NCI-H2107 (cell line): ENCODE data around the gene TCF12.
"Not testable (repeated sequence)": the region's sequence is repeated elsewhere in the genome, so short reads cannot be mapped to it uniquely, and the experiment has no call there.

Experiments
- DNase-seq: peaks from one replicate; lab custom pipeline; 2025; lab: John Stamatoyannopoulos, UW

TCF12 gene

GRCh38 chr15:56978898-56979662 is 60.6 kb downstream of the TCF12 start:
- DNase-seq, result no peak

DNA sequence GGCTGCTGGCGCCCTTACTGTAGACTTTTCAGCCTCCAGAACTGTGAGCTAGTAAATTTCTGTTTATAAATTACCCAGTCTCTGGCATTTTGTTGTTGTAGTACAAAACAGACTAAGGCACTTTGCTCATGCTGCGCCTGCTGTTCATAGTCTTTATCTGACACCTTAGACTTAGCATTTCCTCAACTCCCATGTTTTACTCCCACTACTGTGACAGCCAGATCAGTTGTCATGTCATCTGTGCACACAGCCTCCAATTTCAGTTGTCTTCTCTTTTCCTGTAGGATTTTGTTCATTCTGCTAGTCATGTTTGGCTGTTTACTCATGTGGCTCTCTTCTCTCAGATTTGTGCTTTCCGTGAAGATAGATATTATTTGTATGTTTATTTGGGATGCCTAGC is 62.0 kb downstream of the TCF12 start:
- DNase-seq, result no peak

- no peak for DNase-seq
Observed at GRCh38 chr15:56981160-56981559, 62.7 kb downstream of the TCF12 start.

DNA sequence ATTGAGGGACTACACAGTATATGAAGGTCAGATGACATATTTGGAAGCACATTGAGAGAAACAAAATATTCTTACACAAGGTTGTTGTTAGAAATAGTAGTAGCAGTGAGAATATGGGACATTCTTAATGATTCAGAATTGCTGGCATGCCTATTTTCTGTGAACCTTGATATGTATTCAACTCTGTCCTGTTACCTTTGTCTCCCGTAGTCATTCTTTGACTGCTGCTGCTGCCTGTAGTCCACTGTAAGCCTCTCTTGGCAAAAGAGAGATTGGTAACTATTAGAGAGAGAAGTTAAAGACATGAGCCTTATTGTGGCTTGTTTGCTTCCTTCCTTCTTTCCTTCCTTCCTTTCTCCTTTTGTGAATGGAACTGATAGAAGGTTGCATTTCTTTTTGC is 64.5 kb downstream of the TCF12 start:
- no peak for DNase-seq

DNA sequence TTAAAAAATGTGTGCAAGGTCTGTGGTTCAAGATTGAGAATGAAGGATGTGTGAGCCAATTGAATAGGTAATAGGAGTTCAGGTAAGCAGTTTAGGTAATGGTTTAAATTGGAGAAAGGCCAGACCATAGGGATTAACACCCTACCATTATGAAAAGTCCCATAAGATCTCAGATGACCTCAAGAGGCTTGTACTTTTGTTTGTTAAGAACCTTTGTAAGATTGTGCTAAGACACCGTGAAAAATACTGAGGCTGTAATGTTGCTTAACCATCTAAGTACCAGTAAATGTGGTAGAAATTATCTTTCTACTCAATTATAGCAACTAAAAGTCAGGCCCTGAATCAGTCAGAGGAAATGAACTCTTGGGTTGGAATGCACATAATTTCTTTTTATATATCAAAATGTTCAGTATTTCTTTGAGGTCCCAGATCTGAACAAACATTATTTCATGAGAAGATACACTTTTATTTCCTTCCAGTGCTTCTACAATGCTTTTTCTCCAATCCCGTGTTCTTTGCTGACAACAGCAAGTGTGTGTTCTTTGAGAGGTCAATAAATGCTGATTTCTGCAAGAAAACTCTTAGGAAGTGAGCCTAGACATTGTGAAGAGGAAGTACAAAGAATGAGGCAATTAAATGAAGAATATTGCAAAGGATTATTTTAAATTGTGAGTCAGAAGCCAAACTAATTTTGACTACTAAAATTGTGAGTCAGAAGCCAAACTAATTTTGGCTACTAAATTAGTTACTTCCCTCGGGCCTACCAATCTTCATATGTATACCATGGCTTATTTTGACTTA is 66.4 kb downstream of the TCF12 start:
- no peak for DNase-seq

GRCh38 chr15:56985856-56986255 is 67.4 kb downstream of the TCF12 start:
- no peak for DNase-seq

- DNase-seq, result no peak
Observed at GRCh38 chr15:56987286-56987685, 68.8 kb downstream of the TCF12 start.

- DNase-seq, result no peak
Observed at GRCh38 chr15:56988219-56988618, 69.8 kb downstream of the TCF12 start.

DNA sequence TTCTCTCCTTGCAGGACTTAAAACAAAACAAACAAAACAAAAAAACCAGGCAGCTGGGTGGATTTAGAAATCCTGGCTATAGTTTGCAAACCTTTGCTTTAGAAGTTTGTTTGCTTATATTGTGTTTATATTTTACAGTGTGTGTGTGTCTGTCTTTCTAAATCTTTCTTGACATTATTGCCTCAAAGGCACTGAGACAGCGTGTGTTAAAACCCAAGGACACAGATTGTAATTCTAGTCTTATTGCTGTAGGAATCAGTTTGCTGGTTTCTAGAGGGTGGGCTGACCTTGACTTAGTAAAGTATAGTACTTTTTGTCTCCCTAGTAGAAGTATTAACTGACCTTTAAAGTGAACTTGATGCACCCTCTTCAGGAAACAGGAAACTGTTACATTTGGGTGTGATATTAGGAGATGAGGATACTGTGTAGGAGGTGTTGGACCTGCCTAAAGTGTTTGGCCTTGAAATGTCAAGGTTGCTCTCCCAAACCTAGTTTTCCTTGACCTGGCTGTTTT is 71.0 kb downstream of the TCF12 start:
- no peak for DNase-seq

GRCh38 chr15:56991017-56991416 is 72.6 kb downstream of the TCF12 start:
- no peak for DNase-seq

DNA sequence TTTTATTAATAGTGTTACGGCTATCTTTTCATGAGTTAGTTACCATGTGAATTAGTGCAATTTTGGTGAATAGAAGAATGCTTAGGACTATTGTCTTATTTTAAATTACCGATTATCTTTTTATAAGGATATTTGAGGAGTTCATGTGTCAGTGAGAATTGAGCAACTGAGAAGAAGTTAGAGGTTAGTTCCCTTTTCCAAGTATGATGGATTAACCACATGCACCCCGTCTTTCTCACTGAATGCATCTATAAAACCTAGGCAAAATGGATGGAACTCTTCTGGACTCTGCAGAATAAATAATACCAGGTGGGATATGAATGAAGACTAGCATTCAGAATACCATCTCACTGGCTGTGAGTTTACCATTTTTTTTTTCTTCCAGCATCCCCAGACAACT is 74.3 kb downstream of the TCF12 start:
- no peak for DNase-seq

DNA sequence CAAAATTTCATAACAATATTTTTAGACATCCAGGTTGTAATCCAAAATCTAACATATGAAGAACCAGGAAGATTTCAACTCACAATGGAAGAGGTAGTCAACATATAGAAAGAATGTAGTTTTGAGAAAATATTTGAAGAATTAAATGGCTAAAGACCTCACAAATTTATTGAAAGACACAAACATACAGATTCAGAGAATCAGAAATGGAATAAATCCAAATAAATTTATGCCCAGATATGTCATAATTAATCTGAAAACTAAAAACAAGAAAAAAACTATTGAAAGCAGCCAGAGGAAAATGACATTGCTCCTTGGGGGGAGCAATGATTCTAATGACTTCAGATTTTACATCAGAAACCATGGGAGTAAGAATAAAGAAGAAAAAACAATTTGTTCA is 75.8 kb downstream of the TCF12 start:
- DNase-seq, result no peak

DNA sequence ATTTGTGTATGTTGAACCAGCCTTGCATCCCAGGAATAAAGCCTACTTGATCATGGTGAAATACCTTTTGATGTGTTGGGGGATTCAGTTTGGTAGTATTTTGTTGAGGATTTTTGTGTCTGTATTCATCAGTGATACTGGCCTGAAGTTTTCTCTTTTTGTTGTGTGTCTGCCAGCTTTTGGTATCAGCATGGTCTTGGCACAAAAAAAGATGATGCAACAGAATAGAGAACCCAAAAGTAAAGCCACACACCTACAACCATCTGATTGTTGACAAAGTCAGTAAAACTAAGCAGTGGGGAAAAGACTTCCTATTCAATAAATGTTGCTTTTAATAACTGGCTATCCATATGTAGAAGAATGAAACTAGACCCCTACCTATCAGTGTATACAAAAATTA is 77.6 kb downstream of the TCF12 start:
- no peak for DNase-seq

- DNase-seq, result no peak
Observed at GRCh38 chr15:56996746-56997470, 78.5 kb downstream of the TCF12 start.

DNA sequence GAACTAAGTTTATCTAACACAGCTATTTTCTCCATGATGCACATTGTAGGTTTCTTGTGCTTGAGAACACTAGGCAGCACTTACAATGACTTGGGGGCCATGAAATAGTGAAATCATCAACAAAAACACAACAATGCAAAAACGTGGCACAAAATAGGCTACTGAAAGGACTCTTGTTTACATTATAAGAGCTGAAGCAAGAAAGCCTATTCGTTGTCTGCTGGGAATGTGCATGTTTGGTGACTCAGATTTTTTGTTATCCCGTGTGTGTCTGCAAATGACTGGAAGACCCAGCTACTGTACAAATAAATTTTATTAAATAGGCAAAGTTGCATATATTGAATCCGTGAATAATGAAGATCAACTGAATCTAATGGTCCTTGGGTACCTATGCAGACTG is 85.0 kb downstream of the TCF12 start:
- DNase-seq, result no peak

GRCh38 chr15:57005244-57005643 is 86.8 kb downstream of the TCF12 start:
- DNase-seq, result no peak

DNA sequence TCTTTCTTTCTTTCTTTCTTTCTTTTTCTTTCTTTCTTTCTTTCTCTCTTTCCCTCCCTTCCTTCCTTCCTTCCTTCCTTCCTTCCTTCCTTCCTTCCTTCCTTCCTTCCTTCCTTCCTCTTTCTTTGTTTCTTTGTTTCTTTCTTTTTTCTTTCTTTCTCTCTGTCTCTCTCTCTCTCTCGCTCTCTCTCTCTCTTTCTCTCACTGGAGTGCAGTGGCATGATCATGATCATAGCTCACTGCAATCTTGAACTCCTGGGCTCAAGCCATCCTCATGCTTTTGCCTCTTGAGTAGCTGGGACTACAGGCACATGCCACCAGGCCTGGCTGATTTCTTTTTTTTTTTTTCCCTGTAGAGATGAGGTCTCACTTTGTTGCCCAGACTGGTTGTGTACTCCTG is 89.4 kb downstream of the TCF12 start:
- not testable (repeated sequence) for DNase-seq

- no peak for DNase-seq
Observed at GRCh38 chr15:57010724-57011123, 92.3 kb downstream of the TCF12 start.

DNA sequence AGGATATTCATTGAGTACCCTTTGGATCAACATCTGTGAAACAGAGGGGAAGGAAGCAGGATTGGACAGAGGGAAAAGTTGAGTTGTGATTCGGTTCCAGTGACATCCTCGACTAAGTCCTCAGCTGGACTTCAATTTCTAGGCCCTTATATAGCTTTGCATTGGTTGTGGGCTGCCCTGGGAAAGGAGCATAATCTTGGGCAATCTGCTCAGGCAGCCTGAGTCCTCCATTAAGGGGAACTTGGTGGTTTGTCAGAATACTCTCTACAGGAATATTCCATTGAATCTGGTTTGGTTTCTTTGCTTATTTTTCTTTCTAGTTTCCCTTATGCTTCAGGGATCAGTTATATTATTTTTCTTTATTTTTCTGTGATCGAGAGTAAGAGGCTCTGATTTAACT is 94.1 kb downstream of the TCF12 start:
- no peak for DNase-seq

GRCh38 chr15:57014896-57015295 is 96.5 kb downstream of the TCF12 start:
- DNase-seq, result not testable (repeated sequence)

GRCh38 chr15:57015360-57015759 is 96.9 kb downstream of the TCF12 start:
- no peak for DNase-seq

- no peak for DNase-seq
Observed at GRCh38 chr15:57015897-57016296, 97.5 kb downstream of the TCF12 start.

DNA sequence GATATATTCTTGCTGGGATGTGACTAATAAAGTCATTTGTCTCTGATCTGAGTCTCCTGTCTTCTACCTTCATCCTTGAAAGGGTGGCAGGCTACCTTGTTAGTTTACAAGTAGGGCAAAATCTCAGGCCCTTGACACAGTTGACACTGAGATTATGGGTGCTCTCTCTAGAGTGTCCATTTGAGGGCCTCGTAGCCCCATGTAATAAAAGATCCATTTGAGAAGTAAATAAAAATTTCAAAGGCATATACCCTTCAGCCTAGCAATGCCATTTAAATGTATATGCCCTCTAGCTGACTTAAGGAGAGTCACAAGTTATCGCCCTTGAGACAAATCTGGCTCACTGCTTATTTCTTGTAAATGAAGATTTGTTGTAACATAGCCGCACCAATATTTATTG is 98.6 kb downstream of the TCF12 start:
- DNase-seq, result no peak
